HepG2 (cell line): ENCODE data around the gene SLC9A1. TPM values are rescaled to one million over a fixed set of nuclear protein-coding genes. Genes with fewer than 3 reads are reported as not detected.

Source experiments
- CBX2 ChIP-seq, 2 experiments: fragments of 200-600 bp in 1 of 2; sonication (generic); formaldehyde crosslinking in 1 of 2; IDR thresholded peaks; 2 replicates each; pipeline versions ENCODE4 v1.7.0 to v1.8.1; 2018 to 2022; ENCODE audit warnings: low read depth in 2 of 2, low read length in 1 of 2, mild to moderate bottlenecking in 1 of 2, missing genetic modification reagents in 1 of 2
- E2F5 ChIP-seq: sonication (generic); formaldehyde crosslinking; conservative IDR thresholded peaks from 2 replicates; pipeline ENCODE4 v1.4.0; 2020; ENCODE audit warnings: missing genetic modification reagents
- GTF3A ChIP-seq: sonication (generic); formaldehyde crosslinking; conservative IDR thresholded peaks from 2 replicates; pipeline ENCODE4 v1.4.0; 2020; ENCODE audit warnings: mild to moderate bottlenecking, missing genetic modification reagents
- MYC ChIP-seq: sonication (generic); formaldehyde crosslinking; IDR thresholded peaks from 2 replicates; pipeline ENCODE4 v1.9.0; 2021; ENCODE audit warnings: missing genetic modification reagents, borderline replicate concordance
- MYPOP ChIP-seq: sonication (generic); formaldehyde crosslinking; IDR thresholded peaks from 2 replicates; pipeline ENCODE4 v1.8.1; 2023; ENCODE audit warnings: mild to moderate bottlenecking, moderate library complexity, missing genetic modification reagents
- SAP130 ChIP-seq: IDR thresholded peaks from 2 replicates; pipeline ENCODE4 v1.6.1; 2016; ENCODE audit warnings: low read depth
- SOX6 ChIP-seq, 2 experiments: fragments of 450-650 bp in 1 of 2; sonication (generic) in 1 of 2; formaldehyde crosslinking in 1 of 2; IDR thresholded peaks; 2 replicates each; pipeline versions ENCODE4 v1.4.0 to v1.6.1; 2017 to 2020; ENCODE audit warnings: antibody characterized with exemption in 1 of 2, mild to moderate bottlenecking in 1 of 2, missing genetic modification reagents in 1 of 2
- SP4 ChIP-seq: sonication (generic); formaldehyde crosslinking; IDR thresholded peaks from 2 replicates; pipeline ENCODE4 v1.8.1; 2023; ENCODE audit warnings: mild to moderate bottlenecking, missing genetic modification reagents
- SP5 ChIP-seq: IDR thresholded peaks from 2 replicates; pipeline ENCODE4 v1.6.1; 2016; ENCODE audit warnings: low read depth, borderline replicate concordance
- ZFX ChIP-seq: sonication (generic); formaldehyde crosslinking; IDR thresholded peaks from 2 replicates; pipeline ENCODE4 v1.4.0; 2020; ENCODE audit warnings: mild to moderate bottlenecking, low read depth, missing genetic modification reagents, moderate library complexity
- ZNF407 ChIP-seq: sonication (generic); formaldehyde crosslinking; IDR thresholded peaks from one replicate; pipeline ENCODE4 v1.5.1; 2020; ENCODE audit warnings: mild to moderate bottlenecking, missing genetic modification reagents; ENCODE audit errors: not compliant biosample characterization
- ZNF460 ChIP-seq: sonication (generic); formaldehyde crosslinking; IDR thresholded peaks from 2 replicates; pipeline ENCODE4 v1.5.1; 2020; ENCODE audit warnings: missing genetic modification reagents, mild to moderate bottlenecking, borderline replicate concordance
- ZNF878 ChIP-seq: sonication (generic); formaldehyde crosslinking; IDR thresholded peaks from 2 replicates; pipeline ENCODE4 v1.8.1; 2023; ENCODE audit warnings: mild to moderate bottlenecking, missing genetic modification reagents, moderate library complexity
- polyA plus RNA-seq, 8 experiments: library from polyadenylated mRNA; depleted of rRNA in 3 of 8; stranded (reverse) in 7 of 8; unstranded in 1 of 8; fragments of >200 nt; fragmentation: Illumina TruSeq in 4 of 8; extraction: Trizol in 4 of 8; gene quantifications; 2 replicates each; pipeline versions ENCODE4 v1.2.1 to v1.2.3, GENCODE V29; 2011 to 2016; ENCODE audit warnings: low read depth in 4 of 8, missing spikeins in 1 of 8, mixed read lengths in 1 of 8; ENCODE audit not compliant: insufficient read depth in 1 of 8
- total RNA-seq, 5 experiments: library from RNA; depleted of rRNA; stranded (reverse); fragments of >200 nt; fragmentation: Illumina TruSeq; extraction: Trizol; gene quantifications; 2 replicates each; pipeline ENCODE4 v1.2.3, GENCODE V29; 2016; ENCODE audit warnings: low read depth in 1 of 5
- TF ChIP-seq, protein P1 (sequence below): sonication (generic); formaldehyde crosslinking; IDR thresholded peaks from 2 replicates; pipeline ENCODE4 v1.5.0; 2020; ENCODE audit warnings: mild to moderate bottlenecking, missing genetic modification reagents

Gene SLC9A1
- total and polyA plus RNA-seq, 2 of the 13 experiments (the other 11 are each of a cell fraction or from before 2014, with no cell fraction given), result 1.4 to 2.9 TPM

GRCh38 chr1:27192039-27192529 is 37.2 kb upstream of the SLC9A1 start (continued):
- TF ChIP-seq, protein P1, sequence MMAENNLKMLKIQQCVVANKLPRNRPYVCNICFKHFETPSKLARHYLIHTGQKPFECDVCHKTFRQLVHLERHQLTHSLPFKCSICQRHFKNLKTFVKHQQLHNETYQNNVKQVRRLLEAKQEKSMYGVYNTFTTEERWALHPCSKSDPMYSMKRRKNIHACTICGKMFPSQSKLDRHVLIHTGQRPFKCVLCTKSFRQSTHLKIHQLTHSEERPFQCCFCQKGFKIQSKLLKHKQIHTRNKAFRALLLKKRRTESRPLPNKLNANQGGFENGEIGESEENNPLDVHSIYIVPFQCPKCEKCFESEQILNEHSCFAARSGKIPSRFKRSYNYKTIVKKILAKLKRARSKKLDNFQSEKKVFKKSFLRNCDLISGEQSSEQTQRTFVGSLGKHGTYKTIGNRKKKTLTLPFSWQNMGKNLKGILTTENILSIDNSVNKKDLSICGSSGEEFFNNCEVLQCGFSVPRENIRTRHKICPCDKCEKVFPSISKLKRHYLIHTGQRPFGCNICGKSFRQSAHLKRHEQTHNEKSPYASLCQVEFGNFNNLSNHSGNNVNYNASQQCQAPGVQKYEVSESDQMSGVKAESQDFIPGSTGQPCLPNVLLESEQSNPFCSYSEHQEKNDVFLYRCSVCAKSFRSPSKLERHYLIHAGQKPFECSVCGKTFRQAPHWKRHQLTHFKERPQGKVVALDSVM (CRISPR knock-in tag), result peak; percentile 40; the same call in 1 of the 2 replicates
- TF ChIP-seq ZNF460 (CRISPR knock-in tag) (peak; percentile 83; the same call in 1 of the 2 replicates), MYPOP (CRISPR knock-in tag) (peak; percentile 56; the same call in 1 of the 2 replicates), MYC (CRISPR knock-in tag) (peak; percentile 83), ZFX (CRISPR knock-in tag) (peak; percentile 79), SP4 (CRISPR knock-in tag) (0 out of 2 replicates have a peak, but pooled peaks have one; percentile 42), E2F5 (CRISPR knock-in tag) (no peak), ZNF407 (CRISPR knock-in tag) (no peak), SOX6 (IDR thresholded peaks at IDR 0.05) (no peak), SOX6 (CRISPR knock-in tag; IDR thresholded peaks at IDR 0.05) (peak; percentile 46; the same call in 1 of the 2 replicates), SP5 (peak; percentile 93), GTF3A (no peak), ZNF878 (CRISPR knock-in tag) (0 out of 2 replicates have a peak, but pooled peaks have one; percentile 52), CBX2 (IDR thresholded peaks at IDR 0.05; ENCODE audit: low read depth, low read length) (no peak), CBX2 (CRISPR knock-in tag; IDR thresholded peaks at IDR 0.05; ENCODE audit: low read depth) (no peak), SAP130 (peak; percentile 50)
